HG03575 (cell line): Measurements from ENCODE around the gene ANTXR1.

Source experiments
- ATAC-seq: cut with Tn5 transposase; IDR thresholded peaks from one replicate; pipeline ENCODE4 v1.9.1; 2021; ENCODE audit not compliant: unreplicated experiment, insufficient number of reproducible peaks, low FRiP score; ENCODE audit errors: extremely low read depth

ANTXR1 gene

DNA sequence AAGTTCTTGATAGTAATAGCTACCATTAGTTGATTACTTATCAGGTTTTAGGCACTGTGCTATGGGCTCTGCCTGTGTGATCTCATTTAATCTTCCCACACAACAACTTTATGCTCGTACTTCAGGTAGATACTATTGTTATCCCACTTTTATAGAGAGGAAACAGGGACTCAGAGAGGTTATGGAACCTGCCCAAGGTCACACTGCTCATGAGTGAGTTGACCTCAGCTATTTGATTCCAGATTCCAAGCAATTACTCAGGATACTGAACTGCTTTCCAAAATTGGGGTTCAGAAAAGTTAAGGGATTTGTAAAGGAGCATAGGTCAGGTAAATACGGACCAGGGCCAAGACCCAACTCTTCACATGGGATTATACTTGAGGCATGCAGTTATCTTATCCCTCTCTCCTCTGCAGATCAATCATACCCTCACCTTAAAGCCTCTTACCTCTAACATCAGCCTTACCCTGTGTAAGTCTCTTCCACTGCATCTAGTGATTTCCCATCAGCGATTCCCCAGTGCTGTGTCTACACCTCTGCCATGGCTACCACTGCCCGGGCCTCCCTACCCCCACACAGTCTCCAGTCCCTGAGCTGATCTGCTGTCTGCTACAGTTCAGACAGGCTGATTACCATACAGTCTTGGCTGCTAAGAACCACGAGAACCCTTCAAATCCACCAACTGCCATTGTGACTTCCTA is 74.4 kb downstream of the ANTXR1 start:
- no peak for ATAC-seq

DNA sequence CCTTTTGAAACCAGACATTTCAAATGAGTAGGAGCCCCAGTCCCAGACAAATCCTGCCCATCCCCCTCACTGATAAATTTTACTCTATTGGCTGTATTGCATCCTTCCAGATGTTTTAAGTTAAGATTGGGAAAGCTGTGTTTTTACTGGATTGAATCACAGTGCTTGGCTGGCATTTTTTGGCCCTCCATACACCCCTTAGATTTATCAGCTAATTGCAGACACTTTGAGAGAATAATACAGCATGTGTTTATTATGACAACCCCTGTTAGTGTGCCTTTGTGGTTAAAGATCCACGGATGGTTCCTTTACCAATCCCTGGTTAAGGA is 74.9 kb downstream of the ANTXR1 start:
- ATAC-seq, result no peak

DNA sequence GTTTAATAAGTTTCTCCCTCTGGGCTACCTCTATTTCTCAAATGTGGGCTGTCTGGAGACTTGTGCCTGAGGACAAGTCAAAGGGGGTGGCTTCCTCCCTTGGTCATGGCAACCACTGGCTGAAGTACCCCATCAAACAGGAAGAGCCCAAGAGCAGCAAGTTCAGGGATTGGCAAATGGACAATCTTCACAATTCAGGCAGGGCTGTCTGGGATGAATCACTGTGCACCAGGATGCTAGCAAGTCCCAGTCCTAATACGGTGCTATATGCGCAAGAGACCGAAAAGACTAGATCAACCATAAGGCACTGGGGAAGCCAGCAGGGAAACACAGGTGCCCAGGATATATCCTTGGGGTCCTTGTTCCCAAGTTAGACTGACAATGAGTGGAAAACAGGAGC is 75.5 kb downstream of the ANTXR1 start:
- no peak for ATAC-seq

DNA sequence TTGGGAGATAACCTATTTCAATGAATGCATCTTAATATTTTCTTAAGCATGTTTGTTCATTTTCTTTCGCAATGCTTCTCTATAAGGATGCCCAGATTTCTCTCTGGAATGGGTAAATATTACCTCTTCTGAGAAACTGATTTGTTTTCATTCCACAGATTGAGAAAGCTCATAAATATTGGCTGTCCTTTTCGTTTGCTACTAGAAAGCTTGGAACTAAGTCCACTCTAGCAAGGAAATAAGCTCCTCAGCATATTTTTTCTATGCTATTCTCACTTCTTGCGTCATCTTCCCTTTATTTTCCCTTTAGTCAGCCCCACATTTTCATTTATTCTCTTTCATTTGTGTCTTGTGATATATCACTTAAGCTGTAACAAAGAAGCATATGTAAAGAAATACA is 76.3 kb downstream of the ANTXR1 start:
- no peak for ATAC-seq

DNA sequence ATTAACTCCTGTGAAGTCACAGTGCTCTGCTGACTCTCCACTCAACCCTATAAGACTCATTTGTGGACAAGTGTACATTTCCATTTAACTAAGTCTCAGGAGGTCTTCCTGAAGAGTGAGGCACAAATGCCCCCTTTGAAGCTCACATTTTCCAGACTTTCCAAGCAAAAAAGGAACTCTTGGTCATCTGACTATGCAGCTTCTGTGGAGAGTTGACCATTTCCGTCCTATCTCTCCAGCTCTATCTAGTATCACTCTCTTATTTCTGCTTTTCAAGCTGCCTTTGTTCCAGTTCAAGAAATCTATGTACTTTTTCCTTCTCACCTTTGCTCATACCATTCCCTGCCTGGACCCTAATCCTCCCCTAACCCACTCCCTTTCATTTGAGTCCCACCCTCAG is 77.0 kb downstream of the ANTXR1 start:
- ATAC-seq, result no peak

DNA sequence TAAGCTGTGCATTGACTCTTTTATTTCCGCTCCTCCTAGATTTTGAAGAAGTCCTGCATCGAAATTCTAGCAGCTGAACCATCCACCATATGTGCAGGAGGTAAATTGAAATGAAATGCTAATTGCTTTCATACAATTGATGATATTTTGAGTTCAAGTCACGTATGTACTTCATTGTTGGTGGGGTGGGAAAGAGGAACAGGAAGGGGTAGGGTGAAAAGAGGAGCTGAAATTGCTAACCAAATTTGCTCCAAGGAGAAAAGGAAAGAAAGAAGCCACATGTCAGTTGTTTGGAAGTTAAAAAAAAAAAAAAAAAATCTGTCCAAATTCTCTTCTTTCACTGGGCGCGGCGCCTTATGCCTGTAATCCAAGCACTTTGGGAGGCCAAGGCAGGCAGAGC is 77.8 kb downstream of the ANTXR1 start:
- no peak for ATAC-seq

DNA sequence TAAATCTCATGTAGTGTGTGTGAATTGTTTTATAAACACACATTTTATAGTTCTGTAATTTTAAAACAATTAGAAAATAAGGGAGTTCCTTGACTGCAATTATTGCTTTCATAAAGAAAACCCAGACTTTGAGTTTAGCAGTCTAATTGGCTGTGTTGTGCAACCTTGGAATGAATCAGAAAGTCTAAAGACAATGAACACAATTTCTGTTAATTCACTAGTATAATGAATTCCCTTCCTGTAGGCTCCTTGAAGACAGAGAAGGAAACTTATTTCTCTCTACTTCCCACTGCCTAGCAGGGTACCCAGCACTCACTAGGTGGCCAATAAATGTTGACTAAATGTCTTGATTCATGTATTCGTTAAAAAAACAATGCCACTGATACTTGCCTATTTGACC is 79.9 kb downstream of the ANTXR1 start:
- ATAC-seq, result no peak

DNA sequence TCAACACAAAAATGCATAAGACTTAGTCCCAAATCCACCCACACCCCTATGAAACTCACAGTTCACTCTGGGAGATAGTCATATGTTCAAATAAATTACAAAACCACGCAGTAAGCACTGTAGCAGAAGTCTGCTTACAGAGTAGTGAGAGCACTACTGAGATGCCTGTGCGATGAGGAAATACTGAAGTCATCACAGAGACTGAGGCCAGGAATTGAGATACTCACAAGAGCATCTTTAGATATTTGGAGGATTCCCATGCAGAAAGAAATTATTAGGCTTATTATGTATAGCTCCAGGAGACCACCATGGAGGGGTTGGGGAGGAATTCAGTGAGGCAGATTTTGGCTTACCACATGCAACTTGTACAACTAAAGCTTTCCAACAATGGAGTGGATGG is 82.3 kb downstream of the ANTXR1 start:
- no peak for ATAC-seq

DNA sequence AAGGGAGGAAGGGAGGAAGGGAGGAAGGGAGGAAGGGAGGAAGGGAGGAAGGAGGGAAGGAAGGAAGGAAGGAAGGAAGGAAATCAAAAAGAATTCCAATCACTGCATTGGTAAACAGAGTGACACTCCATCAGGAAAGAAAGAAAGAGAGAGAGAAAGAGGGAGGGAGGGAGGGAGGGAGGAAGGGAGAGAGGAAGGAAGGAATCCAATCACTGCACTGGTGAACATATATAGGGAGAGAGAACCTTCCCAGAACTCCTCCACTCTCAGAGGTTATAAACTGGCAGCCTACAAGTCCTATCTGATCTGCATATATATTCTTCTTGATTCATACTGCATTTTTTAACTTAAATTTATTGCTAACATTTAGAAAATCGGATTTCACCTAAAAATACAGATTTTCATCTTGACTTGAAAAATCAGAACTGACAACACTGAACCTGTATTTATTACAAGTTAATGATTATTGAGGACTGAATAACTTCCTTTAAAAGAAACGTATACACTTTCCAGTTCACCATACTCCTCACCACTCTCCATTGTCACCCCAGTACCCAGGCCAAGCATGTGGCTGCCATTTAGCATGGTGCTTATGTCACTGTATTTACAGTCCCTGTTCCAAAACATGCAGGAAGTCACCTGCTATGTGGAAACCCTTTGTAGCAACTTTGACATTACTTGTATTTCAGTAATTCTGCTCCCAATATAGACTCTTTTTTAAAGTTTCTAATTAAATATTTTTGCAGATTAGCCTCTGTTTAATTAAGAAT is 83.5 kb downstream of the ANTXR1 start:
- ATAC-seq, result no peak

DNA sequence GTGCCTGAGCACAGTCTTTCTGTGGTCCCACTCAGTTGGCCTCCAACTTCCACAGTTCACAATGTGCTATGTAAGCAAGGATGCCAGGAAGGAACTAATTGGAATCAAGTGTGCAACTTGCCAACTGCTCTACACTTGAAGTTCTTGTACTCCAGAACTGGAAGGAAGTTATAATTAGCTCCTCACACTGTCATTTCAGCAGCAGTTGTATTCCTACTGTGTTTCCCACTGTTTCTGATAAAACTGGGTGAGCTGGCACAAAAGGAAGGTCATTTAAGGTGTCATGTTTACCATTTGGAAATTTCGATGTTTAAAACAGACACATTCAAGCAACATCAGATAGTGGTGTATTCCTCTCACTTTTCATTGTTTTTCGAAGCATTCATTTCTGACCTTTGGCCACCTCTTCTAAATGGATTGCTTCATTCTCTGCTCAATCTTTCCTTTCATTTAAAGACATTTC is 84.2 kb downstream of the ANTXR1 start:
- ATAC-seq, result no peak

DNA sequence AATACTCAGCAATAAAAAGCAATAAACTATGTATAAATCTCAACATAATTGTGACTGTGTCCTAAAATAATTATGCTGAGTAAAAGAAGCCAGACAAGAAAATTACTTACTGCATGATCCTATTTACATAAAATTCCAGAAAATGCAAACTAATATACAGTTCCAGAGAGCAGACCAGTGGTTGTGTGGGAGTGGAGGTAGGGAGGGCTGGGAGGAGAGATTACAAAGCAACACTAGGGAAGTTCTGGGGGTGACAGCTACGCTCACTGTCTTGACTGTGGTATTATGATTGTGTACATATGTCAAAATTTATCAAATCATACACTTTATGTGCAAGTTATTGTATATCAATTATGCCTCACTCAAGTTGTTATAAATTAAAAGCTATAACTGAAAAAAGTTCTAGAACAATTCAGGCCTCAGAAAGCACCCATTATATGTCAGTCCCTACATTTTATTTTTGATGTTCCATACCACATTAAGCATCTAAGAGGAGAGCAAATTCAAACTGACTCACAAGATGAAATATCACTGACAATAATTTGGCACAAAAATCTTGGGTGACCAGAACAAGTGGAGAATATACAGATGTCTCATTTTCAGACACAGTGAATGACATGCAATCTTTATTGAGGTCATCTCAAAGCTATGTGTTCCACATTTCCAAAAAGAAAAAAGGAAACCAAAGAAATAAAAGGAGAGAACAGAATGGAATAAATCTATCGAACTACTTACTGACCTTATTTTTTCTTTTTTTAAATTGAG is 85.1 kb downstream of the ANTXR1 start:
- ATAC-seq, result no peak

DNA sequence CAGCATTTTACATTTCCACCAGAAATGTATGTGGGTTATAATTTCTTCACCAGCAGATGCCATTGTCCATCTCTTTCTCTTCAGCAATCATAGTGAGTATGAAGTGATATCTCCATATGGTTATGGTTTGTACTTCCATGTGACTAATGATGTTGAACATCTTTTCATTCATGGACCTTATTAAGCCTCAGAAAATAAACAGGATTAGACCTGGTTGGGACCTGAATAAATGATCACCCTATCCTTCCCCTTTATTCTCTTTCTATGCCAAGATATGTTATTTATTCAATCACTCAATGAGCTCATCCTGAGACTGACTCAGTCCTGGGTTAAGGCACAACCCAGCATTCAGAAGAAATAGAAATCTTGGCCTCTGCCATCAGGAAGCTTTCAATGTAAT is 86.6 kb downstream of the ANTXR1 start:
- ATAC-seq, result no peak

DNA sequence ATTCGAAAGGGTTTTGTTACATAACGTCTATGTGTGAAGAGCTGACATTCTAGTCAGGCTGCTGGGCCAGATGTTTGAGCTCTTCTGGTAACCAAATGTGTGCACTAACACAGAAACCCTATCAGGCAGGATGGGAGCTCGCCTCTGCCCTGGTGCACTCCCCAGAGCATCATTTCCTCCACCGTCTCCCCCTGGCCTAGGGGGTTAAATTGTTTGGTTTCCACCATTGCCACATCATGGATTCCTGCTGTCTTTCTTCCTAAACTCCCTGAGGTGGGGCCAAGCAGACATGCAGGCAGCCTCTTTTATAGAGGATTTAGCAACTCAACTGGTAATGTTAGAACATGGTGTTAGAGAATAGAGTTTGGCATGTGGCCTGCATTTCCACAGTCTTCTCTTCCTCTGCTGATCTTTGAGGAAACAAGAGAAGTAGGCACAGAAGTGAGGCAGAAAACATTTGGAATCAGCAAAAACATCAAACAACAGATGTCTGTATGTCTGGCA is 87.3 kb downstream of the ANTXR1 start:
- ATAC-seq, result no peak

DNA sequence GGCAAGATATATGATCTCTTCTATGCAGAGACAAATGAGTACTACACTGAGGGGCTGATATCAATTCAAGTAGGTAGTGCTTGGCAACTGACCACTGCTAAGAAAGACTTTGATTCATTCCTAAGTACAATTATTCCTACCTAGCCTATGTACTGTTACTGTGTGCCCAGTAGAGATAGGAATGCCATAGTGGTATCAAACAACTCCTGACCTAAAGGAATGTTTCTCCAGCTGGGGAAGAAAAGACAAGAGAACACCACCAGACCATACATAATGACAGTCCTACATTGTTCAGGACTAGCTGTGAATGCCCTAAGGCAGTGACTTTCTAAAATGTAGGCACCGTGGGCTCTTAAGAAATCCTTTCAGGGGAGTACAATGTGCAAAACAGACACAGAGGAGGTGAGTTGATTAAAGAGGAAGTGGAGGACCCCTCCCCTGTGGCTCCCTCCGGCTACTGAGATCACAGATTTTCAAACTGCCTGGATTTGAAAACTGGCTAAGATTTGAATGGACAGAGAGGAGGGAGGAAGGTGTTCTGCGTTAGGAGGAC is 89.1 kb downstream of the ANTXR1 start:
- ATAC-seq, result no peak

DNA sequence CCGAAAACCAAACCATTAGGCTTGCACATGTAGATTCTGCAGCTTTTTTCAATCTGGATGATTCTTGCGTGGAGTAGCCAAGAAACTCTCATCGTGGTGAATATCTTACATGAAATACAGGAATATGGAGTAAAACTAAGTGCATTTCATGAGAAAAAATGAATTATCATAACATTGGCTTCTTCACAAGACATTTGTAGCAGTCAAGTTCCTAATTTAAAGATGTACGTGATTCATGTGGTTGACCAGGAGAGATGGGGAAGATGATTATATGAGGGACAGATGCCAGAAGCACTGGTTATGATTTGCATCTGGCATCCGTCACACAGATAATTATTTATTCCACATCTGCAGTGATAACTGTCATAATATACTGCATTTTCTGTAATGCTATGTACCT is 90.4 kb downstream of the ANTXR1 start:
- no peak for ATAC-seq

DNA sequence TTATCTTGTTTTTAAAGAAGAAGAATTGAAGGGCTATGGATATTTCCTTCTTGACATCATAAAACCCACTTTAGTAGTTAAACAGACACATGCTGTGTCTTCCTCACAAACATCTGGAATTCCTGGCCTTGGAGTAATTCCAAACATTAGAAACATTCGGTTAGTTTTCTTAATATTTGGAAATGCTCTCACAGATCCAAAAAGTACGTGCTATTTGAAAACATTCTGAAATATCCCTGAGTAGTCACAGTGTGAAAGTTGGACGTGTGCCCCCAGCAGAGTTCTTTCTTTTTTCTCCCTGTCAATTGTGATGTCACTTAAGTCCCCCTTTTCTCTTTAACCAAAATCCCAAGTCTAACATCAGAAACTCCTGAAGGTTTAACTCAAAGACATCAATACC is 91.3 kb downstream of the ANTXR1 start:
- ATAC-seq, result no peak

DNA sequence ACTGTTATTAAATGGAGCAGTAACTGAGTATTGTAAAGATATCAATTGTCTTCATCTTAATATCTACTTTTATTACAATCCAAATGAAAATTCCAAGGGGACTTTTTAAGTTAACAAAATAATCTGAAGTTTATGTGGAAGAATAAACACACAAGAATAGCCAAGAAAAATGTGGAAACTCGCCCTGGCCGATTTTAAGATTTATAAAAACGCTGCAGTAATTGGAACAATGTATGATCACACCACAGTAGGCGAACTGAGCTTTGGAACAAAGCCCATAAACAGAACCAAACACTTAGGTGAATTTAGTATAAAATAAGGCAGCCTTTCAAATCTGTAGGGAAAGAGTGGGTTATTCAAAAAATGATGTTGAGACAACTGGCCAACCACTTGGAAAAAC is 96.3 kb downstream of the ANTXR1 start:
- ATAC-seq, result no peak

DNA sequence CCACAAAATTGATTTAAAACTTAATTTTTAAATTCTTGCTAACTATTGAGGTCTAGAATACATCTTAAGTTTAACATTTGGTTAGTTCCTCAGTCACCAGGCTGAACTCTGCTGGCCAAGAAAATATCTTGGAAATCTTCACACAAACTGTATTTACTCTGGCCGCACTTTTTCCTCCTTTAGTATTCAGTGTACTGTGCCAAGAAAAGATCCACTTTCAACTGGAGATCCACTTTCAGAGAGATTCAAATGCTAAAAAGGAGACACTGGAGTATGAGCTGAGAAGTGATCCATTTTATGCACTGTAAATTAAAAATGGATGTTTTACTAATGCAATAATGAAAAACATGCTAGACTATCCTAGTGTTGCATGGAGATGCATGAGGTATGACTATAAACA is 98.1 kb downstream of the ANTXR1 start:
- no peak for ATAC-seq

DNA sequence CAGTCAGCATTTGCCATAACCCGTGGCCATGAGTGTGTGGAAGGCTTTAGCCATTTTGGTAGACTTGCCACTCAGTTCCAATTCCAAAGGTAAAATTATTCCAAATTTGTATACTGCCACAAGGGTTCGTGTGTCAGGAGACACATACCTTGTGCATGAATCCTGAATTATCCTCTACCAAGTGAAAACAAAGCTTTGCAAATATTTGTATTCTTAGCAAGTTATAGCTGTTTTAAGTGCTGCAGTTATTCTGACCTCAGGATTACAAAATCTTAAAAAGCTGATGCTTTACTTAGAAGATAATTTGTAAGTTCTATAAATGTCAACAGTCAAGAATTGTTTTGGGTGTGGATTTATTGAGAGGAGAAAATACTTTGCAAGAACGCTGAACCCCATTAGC is 100.6 kb downstream of the ANTXR1 start:
- ATAC-seq, result no peak

DNA sequence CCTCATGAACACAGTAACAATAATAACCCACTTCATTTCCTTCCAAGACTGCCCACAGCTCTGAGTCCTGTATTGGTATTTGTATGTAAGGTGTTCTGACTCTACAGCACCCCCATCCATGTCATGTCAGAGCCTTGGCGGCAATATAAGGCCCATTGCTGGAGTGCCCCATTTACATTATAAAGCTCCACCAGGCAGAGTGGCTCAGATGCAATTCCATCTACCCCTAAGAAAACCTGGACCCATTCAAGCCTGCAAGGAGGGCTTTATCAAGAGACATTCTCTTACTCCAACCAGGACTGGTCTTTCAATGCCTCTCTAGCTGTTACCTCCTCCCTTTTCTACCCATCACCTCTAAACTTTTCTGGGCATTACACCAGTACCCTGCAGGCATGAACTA is 101.6 kb downstream of the ANTXR1 start:
- no peak for ATAC-seq
